Right lobe of liver (tissue), 4 donors: ENCODE data around the gene TMEM158.

ENCODE experiments used
- POLR2A ChIP-seq: fragments of 450-650 bp; IDR thresholded peaks from one replicate; pipeline ENCODE4 v1.6.1; 2017; ENCODE audit warnings: antibody characterized with exemption, mild to moderate bottlenecking
- TF ChIP-seq, protein P1 (sequence below), 4 donors: fragments of 200-600 bp in 3 of 4; fragments of 450-650 bp in 1 of 4; IDR thresholded peaks; one replicate each; pipeline versions ENCODE4 v1.5.1 to v1.8.0; 2016 to 2022; ENCODE audit warnings: antibody characterized with exemption in 4 of 4, mild to moderate bottlenecking in 2 of 4
- donor health status: DM: no; HTN: no; CAD: no.
- donor health status: DM: no; HTN: no; CAD: no.
- donor health status: DM: no; HTN: yes; CAD: no.

DNA sequence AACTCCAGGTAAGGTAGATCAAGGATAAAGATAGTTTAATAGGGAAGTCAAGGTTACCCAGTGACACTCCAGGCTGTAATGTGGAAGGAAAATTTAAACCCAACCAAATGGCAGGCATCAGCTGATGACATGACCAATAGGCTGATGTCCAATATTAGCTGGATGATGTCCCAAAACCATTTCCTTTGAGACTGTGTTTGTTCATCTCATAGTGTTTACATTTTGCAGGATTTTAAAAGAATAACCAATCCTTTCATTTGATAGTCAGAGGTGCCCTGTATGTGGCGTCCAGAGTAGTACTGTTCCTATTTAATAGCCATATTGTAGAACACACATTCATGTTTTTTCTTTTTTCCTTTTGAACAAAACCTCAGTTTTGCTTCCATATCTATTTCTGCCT lies 23.3 kb upstream of the TMEM158 start:
- TF ChIP-seq, protein P1, sequence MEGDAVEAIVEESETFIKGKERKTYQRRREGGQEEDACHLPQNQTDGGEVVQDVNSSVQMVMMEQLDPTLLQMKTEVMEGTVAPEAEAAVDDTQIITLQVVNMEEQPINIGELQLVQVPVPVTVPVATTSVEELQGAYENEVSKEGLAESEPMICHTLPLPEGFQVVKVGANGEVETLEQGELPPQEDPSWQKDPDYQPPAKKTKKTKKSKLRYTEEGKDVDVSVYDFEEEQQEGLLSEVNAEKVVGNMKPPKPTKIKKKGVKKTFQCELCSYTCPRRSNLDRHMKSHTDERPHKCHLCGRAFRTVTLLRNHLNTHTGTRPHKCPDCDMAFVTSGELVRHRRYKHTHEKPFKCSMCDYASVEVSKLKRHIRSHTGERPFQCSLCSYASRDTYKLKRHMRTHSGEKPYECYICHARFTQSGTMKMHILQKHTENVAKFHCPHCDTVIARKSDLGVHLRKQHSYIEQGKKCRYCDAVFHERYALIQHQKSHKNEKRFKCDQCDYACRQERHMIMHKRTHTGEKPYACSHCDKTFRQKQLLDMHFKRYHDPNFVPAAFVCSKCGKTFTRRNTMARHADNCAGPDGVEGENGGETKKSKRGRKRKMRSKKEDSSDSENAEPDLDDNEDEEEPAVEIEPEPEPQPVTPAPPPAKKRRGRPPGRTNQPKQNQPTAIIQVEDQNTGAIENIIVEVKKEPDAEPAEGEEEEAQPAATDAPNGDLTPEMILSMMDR (IDR thresholded peaks at IDR 0.05), result no peak
- no peak for TF ChIP-seq POLR2A
